ENCODE results near the gene PKP4. TPM values are rescaled to one million over a fixed set of nuclear protein-coding genes. Genes with fewer than 3 reads are reported as not detected.

The PKP4 gene
- polyA plus RNA-seq, 1 donor from 2014 or later = 24.2 TPM

GRCh38 chr2:158662421-158662820, 205.7 kb downstream of the PKP4 start:
- TF ChIP-seq SMC3 (conservative IDR thresholded peaks at IDR 0.05; ENCODE audit: poor library complexity) (no peak), EZH2 (IDR thresholded peaks at IDR 0.05; ENCODE audit: borderline replicate concordance, insufficient read depth, low read length, poor library complexity, severe bottlenecking) (no peak), TAF1 (IDR thresholded peaks at IDR 0.05; ENCODE audit: low read depth) (no peak), EP300 (conservative IDR thresholded peaks at IDR 0.05; ENCODE audit: poor library complexity, severe bottlenecking) (no peak), MXI1 (conservative IDR thresholded peaks at IDR 0.05; ENCODE audit: poor library complexity, severe bottlenecking) (no peak)
- no peaks in the 10 kb centered on the region for H4K20me1 ChIP-seq (ENCODE audit: insufficient read depth)
- no peak overlapping the region for H3K27ac ChIP-seq (ENCODE audit: low read length)
- no peaks in the 10 kb centered on the region for H3K79me2 ChIP-seq (replicated peaks; ENCODE audit: insufficient read depth, low read length)
- H3K36me3 ChIP-seq (ENCODE audit: insufficient read depth, low read length) = no peaks in the 10 kb centered on the region
- H3K9me3 ChIP-seq (ENCODE audit: low read length) = no peaks in the 10 kb centered on the region
- no peak overlapping the region for H3K4me2 ChIP-seq (ENCODE audit: low read length)
- H3K27me3 ChIP-seq (ENCODE audit: insufficient read depth, low read depth, low read length) = no peaks in the 10 kb centered on the region
- H3F3A ChIP-seq (ENCODE audit: insufficient read depth, low read length, poor library complexity, severe bottlenecking) = no peaks in the 10 kb centered on the region
- no peak overlapping the region for H3K9ac ChIP-seq (ENCODE audit: low read length)
- no peak overlapping the region for H3K4me3 ChIP-seq (ENCODE audit: low read length)
- H3K9me2 ChIP-seq (ENCODE audit: insufficient read depth, low read length) = no peaks in the 10 kb centered on the region
- H2AFZ ChIP-seq (ENCODE audit: low read depth, low read length) = no peak overlapping the region

GRCh38 chr2:158663796-158664195, 207.0 kb downstream of the PKP4 start:
- no peak overlapping the region for H2AFZ ChIP-seq (ENCODE audit: low read depth, low read length)
- H3K36me3 ChIP-seq (ENCODE audit: insufficient read depth, low read length) = no peaks in the 10 kb centered on the region
- no peaks in the 10 kb centered on the region for H4K20me1 ChIP-seq (ENCODE audit: insufficient read depth)
- no peak overlapping the region for H3K4me3 ChIP-seq (ENCODE audit: low read length)
- H3K9me3 ChIP-seq (ENCODE audit: low read length) = no peaks in the 10 kb centered on the region
- no peaks in the 10 kb centered on the region for H3K79me2 ChIP-seq (replicated peaks; ENCODE audit: insufficient read depth, low read length)
- no peaks in the 10 kb centered on the region for H3K9me2 ChIP-seq (ENCODE audit: insufficient read depth, low read length)
- H3K27me3 ChIP-seq (ENCODE audit: insufficient read depth, low read depth, low read length) = no peaks in the 10 kb centered on the region
- H3K4me2 ChIP-seq (ENCODE audit: low read length) = no peak overlapping the region
- H3K9ac ChIP-seq (ENCODE audit: low read length) = no peak overlapping the region
- no peaks in the 10 kb centered on the region for H3F3A ChIP-seq (ENCODE audit: insufficient read depth, low read length, poor library complexity, severe bottlenecking)
- no peak overlapping the region for H3K27ac ChIP-seq (ENCODE audit: low read length)
- TF ChIP-seq CTCF (IDR thresholded peaks at IDR 0.05; ENCODE audit: poor library complexity, severe bottlenecking) (no peak), REST (IDR thresholded peaks at IDR 0.05; ENCODE audit: borderline replicate concordance) (no peak), RAD21 (conservative IDR thresholded peaks at IDR 0.05) (no peak), EZH2 (IDR thresholded peaks at IDR 0.05; ENCODE audit: borderline replicate concordance, insufficient read depth, low read length, poor library complexity, severe bottlenecking) (no peak), EP300 (conservative IDR thresholded peaks at IDR 0.05; ENCODE audit: poor library complexity, severe bottlenecking) (no peak)

- Histone ChIP-seq H3K9me3 (ENCODE audit: low read length) (no peaks in the 10 kb centered on the region), H2AFZ (ENCODE audit: low read depth, low read length) (no peak overlapping the region), H3K27ac (ENCODE audit: low read length) (no peak overlapping the region), H3K9ac (ENCODE audit: low read length) (no peak overlapping the region), H3K4me2 (ENCODE audit: low read length) (no peak overlapping the region), H3K9me2 (ENCODE audit: insufficient read depth, low read length) (no peaks in the 10 kb centered on the region), H3K27me3 (ENCODE audit: insufficient read depth, low read depth, low read length) (no peaks in the 10 kb centered on the region), H3K4me3 (ENCODE audit: low read length) (no peak overlapping the region), H3K36me3 (ENCODE audit: insufficient read depth, low read length) (no peaks in the 10 kb centered on the region), H4K20me1 (ENCODE audit: insufficient read depth) (no peaks in the 10 kb centered on the region), H3K79me2 (replicated peaks; ENCODE audit: insufficient read depth, low read length) (no peaks in the 10 kb centered on the region), H3F3A (ENCODE audit: insufficient read depth, low read length, poor library complexity, severe bottlenecking) (no peaks in the 10 kb centered on the region)
- TF ChIP-seq POLR2AphosphoS5 (IDR thresholded peaks at IDR 0.05) = no peak
- TF ChIP-seq CTCF (IDR thresholded peaks at IDR 0.05; ENCODE audit: poor library complexity, severe bottlenecking) = no peak
- TF ChIP-seq TAF1 (IDR thresholded peaks at IDR 0.05; ENCODE audit: low read depth) = no peak
- no peak for TF ChIP-seq RAD21 (conservative IDR thresholded peaks at IDR 0.05)
- no peak for TF ChIP-seq EZH2 (IDR thresholded peaks at IDR 0.05; ENCODE audit: borderline replicate concordance, insufficient read depth, low read length, poor library complexity, severe bottlenecking)
- no peak for TF ChIP-seq REST (IDR thresholded peaks at IDR 0.05; ENCODE audit: borderline replicate concordance)
- no peak for TF ChIP-seq EP300 (conservative IDR thresholded peaks at IDR 0.05; ENCODE audit: poor library complexity, severe bottlenecking)
Observed at GRCh38 chr2:158664987-158665386, 208.2 kb downstream of the PKP4 start.
